Effector CD4-positive, alpha-beta T cell (primary cell): ENCODE results near the gene PPAT.

ENCODE experiments used
- DNase-seq: peaks from one replicate; pipeline ENCODE4 v3.0.0-alpha.2; 2020

The PPAT gene

GRCh38 chr4:56433280-56433679, 2.1 kb downstream of the PPAT start:
- DNase-seq = no peak

DNA sequence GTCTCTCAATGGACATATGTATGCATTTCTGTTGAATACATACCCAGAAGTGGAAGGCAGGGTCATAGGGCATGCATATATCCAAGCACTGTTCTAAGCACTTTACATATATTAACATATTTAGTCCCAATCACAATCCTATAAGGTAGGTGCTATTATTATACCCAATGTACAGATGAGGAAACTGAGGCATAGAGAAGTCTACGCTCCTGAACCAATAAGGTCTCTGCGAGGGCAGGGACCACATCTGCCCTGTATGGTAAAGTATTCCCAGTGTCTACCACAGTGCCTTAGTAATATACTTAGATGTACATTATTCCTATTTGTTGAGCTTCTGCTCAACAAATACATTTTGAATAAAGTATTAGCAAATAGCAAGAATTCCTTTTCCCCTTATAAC, 5.2 kb downstream of the PPAT start:
- DNase-seq = no peak

DNA sequence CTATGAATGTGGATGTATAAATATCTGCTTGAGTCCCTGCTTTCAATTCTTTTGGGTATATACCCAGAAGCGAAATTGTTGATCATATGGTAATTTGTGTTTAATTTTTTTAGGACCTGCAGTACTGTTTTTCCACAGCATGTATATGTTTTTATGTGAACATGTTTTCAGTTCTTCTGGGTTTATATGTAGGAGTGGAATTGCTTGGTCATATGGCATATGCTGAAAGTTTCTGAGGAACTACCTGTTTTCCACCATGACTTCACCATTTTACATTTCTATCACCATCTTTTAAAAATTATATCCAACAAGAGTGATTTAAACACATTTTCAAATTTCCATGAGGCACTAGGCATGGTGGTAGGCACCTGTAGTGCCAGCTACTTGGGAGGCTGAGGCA, 8.2 kb downstream of the PPAT start:
- DNase-seq = no peak

DNA sequence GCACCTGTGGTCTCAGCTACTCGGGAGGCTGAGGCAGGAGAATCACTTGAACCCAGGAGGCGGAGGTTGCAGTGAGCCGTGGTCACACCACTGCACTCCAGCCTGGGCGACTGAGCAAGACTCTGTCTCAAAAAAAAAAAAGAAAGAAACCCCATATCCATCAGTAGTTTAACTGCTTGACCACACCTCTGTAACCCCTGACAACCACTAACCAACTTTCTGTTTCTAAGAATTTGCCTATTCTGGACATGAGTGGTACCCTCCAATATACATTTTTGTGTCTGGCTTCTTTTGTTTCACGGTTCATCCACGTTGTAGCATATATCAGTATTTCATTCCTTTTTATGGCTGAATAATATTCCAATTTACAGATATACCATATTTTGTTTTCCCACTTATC, 9.1 kb downstream of the PPAT start:
- no peak for DNase-seq

DNA sequence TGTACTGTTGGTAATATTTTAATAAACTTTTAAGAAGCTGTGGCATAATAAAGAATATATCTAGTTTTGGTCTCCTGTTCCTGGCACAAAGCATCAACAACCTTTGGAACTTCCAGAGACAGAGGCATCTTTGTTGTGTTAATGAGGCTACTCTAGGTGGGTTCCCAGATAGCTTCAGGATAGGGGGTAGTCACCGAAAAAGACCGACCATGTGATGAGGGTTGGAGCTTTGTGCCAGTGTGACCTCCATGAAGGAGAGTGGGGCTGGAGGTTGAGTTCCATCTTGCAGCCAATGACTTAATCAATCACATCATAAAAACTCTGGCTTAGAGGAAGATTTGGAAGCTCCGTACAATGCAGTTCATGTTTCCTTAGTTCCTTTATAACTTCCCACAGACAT, 9.9 kb downstream of the PPAT start:
- DNase-seq = no peak

DNA sequence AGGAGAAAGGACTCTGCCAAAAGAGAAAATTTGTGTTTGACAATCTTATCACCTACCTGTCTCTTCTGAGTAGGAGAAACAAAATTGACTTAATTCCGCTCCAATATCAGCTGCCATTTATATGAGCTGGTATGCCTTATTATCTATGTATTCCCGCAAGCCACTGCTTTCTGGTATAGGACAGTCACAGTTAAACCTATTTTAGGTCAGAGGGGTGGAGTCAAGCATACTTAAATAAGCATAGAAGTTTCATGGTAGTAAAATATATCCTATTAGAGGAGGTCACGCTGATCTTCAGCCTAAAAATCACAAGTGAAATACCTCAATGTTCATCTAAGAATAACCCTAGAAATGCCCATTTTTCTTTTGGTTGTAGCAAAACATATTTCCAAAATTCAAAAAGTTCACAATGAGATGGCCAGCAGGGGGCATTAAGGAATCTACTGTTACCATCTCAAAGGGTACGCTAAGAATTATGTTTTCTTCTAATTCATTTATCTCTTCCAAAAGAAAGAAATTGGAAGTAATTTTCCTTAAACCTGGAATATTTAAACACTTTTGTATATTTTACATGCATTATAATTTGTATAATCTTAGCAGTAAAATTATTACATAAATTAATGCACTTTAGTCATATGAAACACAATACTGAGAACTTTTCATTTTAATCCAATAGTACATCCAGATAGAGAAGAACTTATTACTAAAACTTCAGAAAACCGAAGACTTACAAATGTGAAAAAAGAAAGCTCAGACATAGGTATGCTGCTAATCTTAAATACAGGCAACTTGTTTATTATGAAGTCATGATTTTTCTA, 10.5 kb downstream of the PPAT start:
- peak; percentile 35 for DNase-seq

DNA sequence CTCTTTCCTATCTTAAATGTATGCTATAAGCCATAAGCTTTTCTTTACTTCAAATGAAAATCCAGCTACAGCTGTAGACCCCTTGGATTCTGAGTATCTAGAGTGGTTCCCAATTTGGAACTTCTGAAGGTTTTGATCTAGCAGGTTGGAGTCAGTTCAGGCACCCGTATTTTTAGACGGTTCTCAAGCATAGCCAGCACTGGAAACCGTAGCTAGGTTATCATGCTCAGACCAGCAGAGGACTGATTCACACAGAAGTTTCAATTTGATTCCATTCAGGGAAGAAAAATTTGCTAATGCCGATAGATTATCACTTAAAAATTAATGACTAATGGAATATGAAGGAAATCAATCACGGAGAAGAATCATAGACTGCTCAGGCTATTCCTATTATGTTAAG, 11.2 kb downstream of the PPAT start:
- no peak for DNase-seq

- DNase-seq = no peak
These were observed 18.0 kb downstream of the PPAT start for GRCh38 chr4:56417396-56417795.

- no peak for DNase-seq
These were observed 19.1 kb downstream of the PPAT start for GRCh38 chr4:56416349-56416748.

DNA sequence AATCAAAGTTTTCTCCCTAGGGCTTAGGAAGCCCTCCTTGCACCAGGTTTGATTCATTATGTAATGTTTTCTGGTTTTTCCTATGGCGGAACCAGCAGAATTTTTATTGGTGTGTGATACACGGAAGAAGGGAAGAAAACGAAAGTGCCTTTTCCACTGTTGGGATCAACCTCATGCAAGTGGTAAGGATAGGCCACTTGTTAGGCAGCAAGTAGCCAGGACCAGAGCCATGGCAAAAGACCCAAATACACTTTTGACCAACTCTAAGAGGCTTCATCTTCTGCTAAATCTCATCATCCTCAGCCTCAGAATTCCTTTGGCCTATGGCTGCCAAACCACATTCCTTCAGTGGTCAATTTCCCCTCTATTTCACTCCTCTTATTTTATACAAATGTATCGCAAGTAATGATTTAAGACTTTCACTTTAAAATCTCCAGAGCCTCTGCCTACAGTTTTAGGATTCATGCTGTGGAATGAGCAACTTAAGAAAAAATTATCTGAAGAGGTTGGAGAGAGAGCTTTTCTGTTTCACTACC, 21.2 kb downstream of the PPAT start:
- no peak for DNase-seq

DNA sequence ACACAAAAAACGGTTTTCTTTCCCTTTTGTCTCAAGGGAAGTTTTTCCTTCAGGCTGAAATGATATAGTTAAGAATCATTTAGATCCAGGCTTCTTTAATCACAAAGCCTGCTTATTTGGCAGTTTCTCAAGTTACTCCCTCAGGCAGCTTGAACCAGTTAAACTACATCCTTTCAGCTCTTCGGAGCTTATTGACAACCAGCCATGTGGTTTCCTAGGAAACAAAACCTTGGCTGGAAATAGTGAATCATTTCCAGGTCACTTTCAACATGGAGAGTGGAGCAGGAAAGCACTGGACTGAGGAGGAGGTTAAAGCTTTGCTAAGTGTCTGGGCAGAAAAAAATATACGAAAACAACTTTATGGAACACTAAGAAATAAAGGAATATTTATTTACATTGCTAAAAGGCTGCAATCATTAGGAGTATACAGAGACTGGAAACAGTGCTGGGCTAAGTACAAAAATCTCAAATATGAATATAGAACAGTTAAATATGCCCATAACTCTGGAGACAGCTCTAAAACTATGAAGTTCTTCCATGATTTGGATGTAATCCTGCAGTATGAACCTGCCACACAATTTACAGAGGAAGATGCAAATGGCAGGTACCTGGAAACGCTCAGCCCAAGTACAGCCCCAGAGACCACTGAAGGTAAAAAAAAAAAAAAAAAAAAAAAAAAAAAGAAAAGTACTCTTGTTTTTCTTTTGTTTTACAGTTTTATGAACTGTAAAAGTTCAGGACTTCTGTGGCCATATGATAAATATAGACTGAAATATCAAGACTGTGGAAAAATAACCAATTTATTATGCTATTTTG, 25.0 kb downstream of the PPAT start:
- DNase-seq = no peak

- no peak for DNase-seq
These were observed 25.8 kb downstream of the PPAT start for GRCh38 chr4:56409511-56410090.

DNA sequence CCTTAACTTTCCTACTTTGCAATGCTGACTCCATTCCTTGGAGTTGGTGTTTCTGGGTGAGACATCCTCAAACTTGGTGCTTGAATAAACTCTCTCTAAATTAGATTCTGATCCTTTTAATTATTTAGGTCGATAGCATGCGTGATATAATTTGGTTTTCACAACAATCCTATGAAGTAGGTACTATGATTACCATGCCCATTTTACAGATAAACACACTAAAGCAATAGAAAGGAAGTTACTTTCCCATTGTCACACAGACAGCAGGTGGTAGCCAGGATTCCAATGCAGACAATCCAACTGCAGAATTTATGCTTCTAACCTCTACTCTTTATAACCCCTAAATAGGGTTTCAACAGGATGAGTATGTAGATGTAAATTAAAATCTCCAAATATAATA, 26.4 kb downstream of the PPAT start:
- DNase-seq = no peak

DNA sequence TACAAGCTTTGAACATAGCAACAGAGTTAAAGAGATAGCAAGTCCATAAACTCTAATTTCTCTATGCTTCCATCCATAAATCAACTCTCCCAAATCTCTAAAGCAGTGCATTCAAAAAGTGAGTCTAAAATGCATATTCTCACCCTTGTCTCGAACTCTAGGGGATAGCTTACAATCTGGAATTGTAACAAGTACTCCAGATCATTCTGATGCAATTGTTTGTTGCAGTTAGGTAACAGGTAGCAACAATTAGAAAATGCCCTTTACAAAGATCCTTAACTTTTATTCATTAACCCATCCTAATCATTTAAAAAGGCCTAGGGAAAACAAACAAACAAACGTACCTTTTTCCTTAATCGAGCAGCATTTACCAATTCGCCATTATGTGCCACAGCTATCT, 29.3 kb downstream of the PPAT start:
- no peak for DNase-seq

DNA sequence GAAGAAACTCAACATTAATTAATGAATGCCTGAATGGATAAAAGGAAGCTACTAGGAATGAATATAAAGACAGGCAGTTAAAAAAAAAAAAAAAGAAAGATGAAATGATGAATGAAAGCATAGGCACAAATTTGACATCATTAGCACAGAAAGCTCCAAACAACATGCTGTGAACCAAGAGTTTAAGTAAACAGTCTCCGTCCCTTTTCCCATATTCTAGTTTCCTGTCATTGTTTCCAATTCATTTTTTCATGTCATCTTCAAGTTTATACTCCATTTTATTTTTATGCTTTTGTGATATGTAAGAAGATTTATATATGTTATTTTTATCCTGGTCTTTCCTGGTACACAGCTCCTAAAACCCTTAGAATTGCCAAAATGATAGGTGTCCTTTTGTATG, 30.4 kb downstream of the PPAT start:
- no peak for DNase-seq

- no peak for DNase-seq
These were observed 34.9 kb downstream of the PPAT start for GRCh38 chr4:56400560-56400959.

- DNase-seq = no peak
These were observed 44.1 kb downstream of the PPAT start for GRCh38 chr4:56391270-56391669.

GRCh38 chr4:56389558-56389957, 45.9 kb downstream of the PPAT start:
- DNase-seq = no peak

- DNase-seq = no peak
These were observed 47.1 kb downstream of the PPAT start for GRCh38 chr4:56388306-56388705.

GRCh38 chr4:56387023-56388001, 48.1 kb downstream of the PPAT start, which contains the start of gene AASDH:
Gene AASDH, minus strand, starts transcription at chr4:56387491. Its CDS starts 3,192 bp downstream, at chr4:56384299.
- DNase-seq = peak; percentile 92

DNA sequence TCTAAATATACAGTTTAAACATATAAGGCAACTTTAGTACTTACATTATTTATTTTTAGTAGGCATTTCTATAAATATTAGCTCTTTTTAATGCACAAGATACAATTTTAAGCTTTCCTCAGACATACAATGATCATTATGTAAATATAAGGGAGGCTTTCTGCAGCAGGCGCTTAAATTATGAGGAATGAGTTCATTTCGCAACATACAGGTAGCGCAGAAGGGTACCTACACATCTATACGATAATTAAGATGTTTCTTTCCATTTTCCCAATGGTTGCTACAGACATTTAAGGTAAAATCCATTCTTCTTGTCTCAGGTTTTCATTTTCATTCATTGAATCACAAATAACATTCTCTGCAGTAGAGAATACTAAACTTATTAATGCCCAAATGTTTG, 49.3 kb downstream of the PPAT start:
- no peak for DNase-seq

DNA sequence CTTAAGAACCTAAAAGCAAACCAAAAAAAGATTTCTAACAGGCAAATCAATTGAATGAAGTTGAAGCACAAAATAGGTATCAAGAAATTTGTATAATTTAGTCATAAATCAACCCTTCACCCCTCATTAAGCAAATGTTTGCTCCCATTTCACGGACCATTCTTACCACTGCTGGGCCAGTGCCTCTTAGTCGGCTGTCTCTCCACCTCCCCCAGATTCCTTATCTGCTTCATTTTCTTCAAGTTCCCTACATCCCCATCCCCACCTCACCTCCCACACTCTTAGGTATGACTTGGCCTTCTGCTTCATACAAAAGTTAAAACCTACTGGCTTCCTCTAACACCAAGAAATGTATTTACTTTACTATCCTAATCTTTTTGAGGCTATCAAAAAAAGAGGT, 60.0 kb downstream of the PPAT start:
- DNase-seq = no peak
